ENCODE data around the gene RPL13.
"Not testable (repeated sequence)": the region's sequence is repeated elsewhere in the genome, so short reads cannot be mapped to it uniquely, and the experiment has no call there.

Gene RPL13

DNA sequence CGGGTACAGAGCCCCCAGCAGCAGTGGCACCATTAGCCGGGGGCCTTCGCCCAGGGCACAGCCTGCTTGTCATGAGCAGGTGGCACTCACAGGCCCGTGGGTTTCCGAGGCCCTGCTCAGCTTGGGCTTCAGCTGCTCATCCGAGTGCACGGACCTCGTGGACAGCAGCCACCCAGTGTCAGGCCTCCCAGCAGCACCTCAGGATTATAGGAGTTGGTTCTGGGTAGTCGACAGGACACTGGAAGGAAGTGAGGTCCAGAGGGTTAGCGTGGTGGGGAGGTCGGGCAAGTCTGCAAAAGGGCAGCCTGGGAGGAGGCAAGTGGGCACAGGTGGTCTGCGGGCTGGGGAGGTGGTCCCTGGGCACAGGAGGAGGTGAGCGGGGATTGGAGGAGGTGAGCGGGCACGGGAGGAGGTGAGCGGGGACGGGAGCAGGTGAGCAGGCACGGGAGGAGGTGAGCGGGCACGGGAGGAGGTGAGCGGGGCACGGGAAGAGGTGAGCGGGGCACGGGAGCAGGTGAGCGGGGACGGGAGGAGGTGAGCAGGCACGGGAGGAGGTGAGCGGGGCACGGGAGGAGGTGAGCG is 10.0 kb downstream of the RPL13 start:
- Histone ChIP-seq H3K4me3 (ENCODE audit: low read length) (no peak overlapping the region), H3K27ac (ENCODE audit: low read depth, low read length) (no peak overlapping the region), H3K36me3 (ENCODE audit: control insufficient read depth, insufficient read depth, low read length) (no peaks in the 10 kb centered on the region), H3K9ac (ENCODE audit: low read length) (no peak overlapping the region), H3K4me1 (ENCODE audit: control insufficient read depth, insufficient read depth, low read length) (peaks cover 5% of the 10 kb centered on the region), H3K27me3 (ENCODE audit: control insufficient read depth, insufficient read depth, low read length) (peaks cover 18% of the 10 kb centered on the region)

DNA sequence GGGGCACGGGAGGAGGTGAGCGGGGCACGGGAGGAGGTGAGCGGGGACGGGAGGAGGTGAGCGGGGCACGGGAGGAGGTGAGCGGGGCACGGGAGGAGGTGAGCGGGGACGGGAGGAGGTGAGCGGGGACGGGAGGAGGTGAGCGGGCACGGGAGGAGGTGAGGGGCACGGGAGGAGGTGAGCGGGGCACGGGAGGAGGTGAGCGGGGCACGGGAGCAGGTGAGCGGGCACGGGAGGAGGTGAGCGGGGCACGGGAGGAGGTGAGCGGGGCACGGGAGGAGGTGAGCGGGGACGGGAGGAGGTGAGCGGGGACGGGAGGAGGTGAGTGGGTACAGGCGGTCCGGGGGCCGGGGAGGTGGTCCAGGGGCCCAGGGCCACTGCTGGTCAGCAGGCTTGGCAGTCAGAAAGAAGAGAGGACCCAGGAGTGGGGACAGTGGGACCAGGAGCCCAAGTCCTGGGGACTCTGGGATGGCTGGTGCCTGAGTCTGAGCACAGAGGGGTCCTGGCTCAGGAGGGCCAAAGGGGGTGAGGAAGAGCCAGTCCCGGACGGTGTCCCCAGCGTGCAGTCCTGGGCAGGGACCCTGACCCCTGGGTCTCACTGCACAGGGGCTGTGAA is 10.6 kb downstream of the RPL13 start:
- not testable (repeated sequence) for H3K4me1 ChIP-seq (ENCODE audit: control insufficient read depth, insufficient read depth, low read length); H3K4me3 ChIP-seq (ENCODE audit: low read length); H3K27ac ChIP-seq (ENCODE audit: low read depth, low read length); H3K9ac ChIP-seq (ENCODE audit: low read length); H3K36me3 ChIP-seq (ENCODE audit: control insufficient read depth, insufficient read depth, low read length)
- H3K27me3 ChIP-seq (ENCODE audit: control insufficient read depth, insufficient read depth, low read length) = peaks cover 21% of the 10 kb centered on the region

DNA sequence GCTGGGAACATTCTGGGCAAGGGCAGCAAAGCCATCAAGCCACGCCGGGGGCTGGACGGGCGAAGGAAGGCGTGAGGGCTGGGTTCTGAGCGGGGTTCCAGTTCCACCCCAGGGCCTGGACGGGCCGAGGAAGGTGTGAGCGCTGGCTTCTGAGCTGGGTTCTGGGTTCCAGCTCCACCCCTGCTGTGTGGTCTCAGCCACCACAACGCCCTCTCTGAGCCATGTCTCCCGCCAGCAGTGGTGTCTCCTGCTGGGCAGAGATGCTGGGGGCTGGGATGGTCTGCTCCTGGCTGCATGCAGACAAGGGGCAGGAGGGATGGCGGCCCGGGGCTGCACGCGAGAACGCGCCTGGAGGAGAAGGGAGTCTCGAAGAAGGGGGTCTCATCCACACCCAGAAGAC is 11.2 kb downstream of the RPL13 start:
- Histone ChIP-seq H3K36me3 (ENCODE audit: control insufficient read depth, insufficient read depth, low read length) (no peaks in the 10 kb centered on the region), H3K4me1 (ENCODE audit: control insufficient read depth, insufficient read depth, low read length) (no peaks in the 10 kb centered on the region), H3K9ac (ENCODE audit: low read length) (no peak overlapping the region), H3K27me3 (ENCODE audit: control insufficient read depth, insufficient read depth, low read length) (peaks cover 23% of the 10 kb centered on the region), H3K4me3 (ENCODE audit: low read length) (no peak overlapping the region), H3K27ac (ENCODE audit: low read depth, low read length) (no peak overlapping the region)

DNA sequence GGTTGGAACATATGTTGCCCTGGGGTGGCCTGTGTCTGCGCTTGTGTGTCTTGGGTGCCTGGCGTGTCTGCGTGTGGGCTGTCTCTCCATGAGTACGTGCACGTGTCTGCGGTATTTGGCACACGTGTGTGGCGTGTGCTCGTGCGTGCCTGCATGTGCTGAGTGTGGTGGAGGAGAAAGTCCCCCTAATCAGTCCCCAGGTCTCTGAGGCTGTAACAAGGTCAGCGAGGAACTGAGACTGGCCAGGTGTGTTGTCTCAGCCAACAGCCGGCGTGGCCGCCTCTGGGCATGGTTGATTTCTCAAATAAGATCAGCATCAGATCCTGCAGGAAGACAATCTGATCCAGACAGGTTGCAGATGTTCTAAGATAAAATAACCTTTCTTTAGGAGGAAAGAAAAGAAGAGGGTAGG is 11.6 kb downstream of the RPL13 start:
- Histone ChIP-seq H3K4me1 (ENCODE audit: control insufficient read depth, insufficient read depth, low read length) (no peaks in the 10 kb centered on the region), H3K9ac (ENCODE audit: low read length) (no peak overlapping the region), H3K27me3 (ENCODE audit: control insufficient read depth, insufficient read depth, low read length) (peaks cover 26% of the 10 kb centered on the region), H3K4me3 (ENCODE audit: low read length) (no peak overlapping the region), H3K27ac (ENCODE audit: low read depth, low read length) (no peak overlapping the region), H3K36me3 (ENCODE audit: control insufficient read depth, insufficient read depth, low read length) (no peaks in the 10 kb centered on the region)

DNA sequence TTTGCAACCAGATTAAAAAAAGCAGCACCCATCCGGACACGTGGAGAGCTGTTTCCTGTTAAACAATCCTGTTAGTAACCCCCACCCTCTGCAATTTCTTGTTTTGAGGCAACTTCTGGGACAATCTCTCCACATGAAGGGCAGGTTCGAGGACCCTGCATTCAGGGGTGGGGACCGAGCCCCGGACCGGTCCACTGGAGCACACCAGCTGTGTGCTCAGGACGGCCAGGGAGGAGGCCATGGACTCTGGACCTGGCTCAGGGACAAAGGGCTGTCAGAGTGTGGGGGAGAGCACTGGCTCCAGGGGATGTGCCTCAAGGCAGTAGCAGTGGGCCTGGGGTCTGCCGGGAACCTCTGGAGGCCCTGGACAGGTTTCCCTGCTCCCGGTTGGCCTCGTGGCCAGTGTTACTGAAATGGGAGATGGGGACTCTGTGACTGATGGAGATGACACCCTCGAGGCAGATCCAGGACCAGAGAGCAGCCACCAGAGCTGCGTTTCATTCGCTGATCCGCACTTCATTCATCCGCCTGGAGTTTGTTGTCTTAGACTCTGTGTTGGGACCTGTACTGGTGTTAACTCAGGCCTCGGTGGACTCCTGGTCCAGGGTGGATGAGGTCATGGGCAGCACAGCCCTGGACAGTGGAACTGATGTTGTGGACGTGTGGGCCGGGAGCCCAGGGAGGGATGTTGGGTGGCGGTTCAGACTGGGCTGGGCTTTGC is 12.2 kb downstream of the RPL13 start:
- H3K27me3 ChIP-seq (ENCODE audit: control insufficient read depth, insufficient read depth, low read length) = peaks cover 28% of the 10 kb centered on the region
- no peak overlapping the region for H3K27ac ChIP-seq (ENCODE audit: low read depth, low read length)
- H3K9ac ChIP-seq (ENCODE audit: low read length) = no peak overlapping the region
- H3K4me3 ChIP-seq (ENCODE audit: low read length) = no peak overlapping the region
- no peaks in the 10 kb centered on the region for H3K36me3 ChIP-seq (ENCODE audit: control insufficient read depth, insufficient read depth, low read length)
- H3K4me1 ChIP-seq (ENCODE audit: control insufficient read depth, insufficient read depth, low read length) = no peaks in the 10 kb centered on the region

DNA sequence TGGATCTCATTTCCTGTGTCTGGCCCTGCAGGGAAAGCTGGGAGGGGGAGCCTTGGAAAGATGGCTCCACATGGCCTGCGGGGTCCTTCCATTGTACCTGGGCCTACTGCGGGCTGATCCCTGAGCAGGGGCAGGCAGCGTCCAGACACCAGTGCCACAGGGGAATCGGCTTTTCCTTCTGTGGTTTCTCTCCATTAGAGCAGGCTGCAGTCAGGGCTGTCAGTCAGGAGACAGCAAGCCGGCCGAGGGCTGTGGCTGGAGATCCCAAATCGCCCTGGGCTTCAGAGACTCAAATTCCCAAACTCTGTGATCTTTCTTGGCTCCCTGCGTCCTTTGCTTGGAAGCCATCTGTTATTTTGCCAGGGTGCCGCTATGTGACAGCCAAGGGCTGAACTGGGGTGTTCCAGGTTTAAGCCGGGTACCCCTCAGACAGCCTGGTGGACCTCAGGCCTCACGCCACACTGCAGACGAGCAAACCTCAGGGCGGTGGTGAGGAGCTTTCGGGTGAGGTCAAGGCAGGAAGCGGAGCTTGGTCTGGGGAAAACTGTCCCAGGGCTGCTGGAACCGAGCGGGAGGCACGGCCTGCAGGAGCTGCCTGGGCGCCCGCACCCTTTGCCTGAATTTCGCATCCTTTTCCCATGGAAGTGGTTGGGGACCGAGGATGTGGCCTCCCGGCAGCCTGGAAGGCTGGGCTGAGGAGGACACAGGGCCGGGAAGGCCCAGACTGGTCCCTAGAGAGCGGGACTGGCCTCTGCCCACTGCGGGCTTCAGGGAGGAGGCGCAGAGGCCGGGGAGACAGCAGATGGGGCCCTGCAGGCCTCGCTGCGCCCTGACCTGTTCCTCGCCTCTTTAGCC is 13.6 kb downstream of the RPL13 start:
- Histone ChIP-seq H3K4me3 (ENCODE audit: low read length) (peak overlapping the region; percentile 15), H3K27ac (ENCODE audit: low read depth, low read length) (no peak overlapping the region), H3K36me3 (ENCODE audit: control insufficient read depth, insufficient read depth, low read length) (no peaks in the 10 kb centered on the region), H3K4me1 (ENCODE audit: control insufficient read depth, insufficient read depth, low read length) (no peaks in the 10 kb centered on the region), H3K9ac (ENCODE audit: low read length) (no peak overlapping the region), H3K27me3 (ENCODE audit: control insufficient read depth, insufficient read depth, low read length) (peaks cover 28% of the 10 kb centered on the region)

DNA sequence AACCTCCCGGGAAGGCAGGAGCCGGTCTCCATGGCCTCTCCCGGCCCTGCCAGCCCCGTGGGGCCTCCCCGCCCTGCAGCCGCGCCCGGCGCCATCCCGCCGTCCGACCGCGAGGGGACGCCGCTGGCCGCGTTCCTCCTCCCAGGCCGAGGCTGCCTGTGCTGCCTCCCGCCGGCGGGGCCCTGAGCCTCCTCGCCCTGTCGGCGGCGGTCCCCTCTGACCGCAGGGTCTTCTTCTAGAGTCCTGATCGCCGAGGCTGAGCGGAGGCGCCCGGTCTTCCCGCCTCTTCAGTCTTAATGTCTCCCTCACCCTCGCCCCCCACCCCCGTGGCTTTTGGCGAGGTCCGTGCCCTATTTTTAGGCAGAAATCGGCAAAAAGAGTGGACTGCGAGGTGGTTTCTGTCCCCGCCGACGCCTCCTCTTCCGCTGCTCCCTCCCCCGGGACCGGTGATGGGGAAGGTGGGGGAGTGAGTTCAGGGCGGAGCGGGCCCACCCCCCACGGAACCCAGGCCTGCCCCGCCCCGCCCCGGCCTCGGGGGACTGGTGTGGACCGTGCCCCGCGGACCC is 14.3 kb downstream of the RPL13 start:
- Histone ChIP-seq H3K27ac (ENCODE audit: low read depth, low read length) (no peak overlapping the region), H3K9ac (ENCODE audit: low read length) (no peak overlapping the region), H3K27me3 (ENCODE audit: control insufficient read depth, insufficient read depth, low read length) (peaks cover 28% of the 10 kb centered on the region), H3K36me3 (ENCODE audit: control insufficient read depth, insufficient read depth, low read length) (no peaks in the 10 kb centered on the region), H3K4me3 (ENCODE audit: low read length) (peak overlapping the region; percentile 15), H3K4me1 (ENCODE audit: control insufficient read depth, insufficient read depth, low read length) (no peaks in the 10 kb centered on the region)

DNA sequence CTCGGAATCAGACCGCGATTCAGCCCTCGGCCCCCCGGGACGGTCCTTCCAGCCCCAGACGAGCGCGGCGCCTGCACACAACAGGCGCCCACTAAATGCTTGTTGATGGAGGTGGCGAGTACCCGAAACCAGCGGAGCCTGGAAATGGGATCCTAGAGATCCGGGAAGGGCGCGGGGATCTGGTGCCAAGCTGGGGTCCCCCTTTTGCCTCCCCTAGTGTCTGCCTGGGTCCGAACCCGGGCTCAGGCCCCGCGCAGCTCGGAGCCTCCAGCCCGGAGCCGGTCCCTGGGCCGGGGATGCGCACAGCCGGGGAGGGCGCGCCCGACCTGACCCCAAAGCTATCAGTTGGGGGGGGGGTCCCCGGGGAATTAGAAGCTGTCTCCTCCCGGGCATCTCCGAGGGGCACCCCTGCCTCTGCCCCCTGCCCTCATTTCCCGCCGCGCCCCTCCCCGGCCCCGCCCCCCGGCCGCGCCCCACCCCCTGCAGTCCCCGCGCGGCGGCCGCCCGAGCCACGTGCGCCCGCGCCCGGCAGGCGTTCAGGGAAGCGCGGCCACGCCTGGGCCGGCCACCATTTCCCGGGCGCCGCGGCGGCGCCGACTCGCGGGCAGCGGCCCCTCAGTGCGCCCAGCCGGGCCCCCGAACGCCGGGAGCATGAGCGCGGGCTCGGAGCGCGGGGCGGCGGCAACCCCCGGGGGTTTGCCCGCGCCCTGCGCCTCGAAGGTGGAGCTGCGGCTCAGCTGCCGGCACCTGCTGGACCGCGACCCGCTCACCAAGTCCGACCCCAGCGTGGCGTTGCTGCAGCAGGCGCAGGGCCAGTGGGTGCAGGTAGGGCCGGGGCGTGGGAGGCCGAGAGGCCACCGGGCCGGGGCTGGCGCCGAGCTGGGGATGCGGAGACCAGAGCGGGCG is 15.0 kb downstream of the RPL13 start, which contains the start of gene CPNE7:
Gene CPNE7 (plus strand): TSS at position 512 of the 906 bp plus-strand sequence. CDS start 140 bp downstream, at position 652.
- H3K27me3 ChIP-seq (ENCODE audit: control insufficient read depth, insufficient read depth, low read length) = peaks cover 22% of the 10 kb centered on the region
- H3K27ac ChIP-seq (ENCODE audit: low read depth, low read length) = no peak within 1 kb of the TSS
- no peaks in the 10 kb centered on the region for H3K4me1 ChIP-seq (ENCODE audit: control insufficient read depth, insufficient read depth, low read length)
- H3K36me3 ChIP-seq (ENCODE audit: control insufficient read depth, insufficient read depth, low read length) = no peaks in the 10 kb centered on the region
- H3K4me3 ChIP-seq (ENCODE audit: low read length) = peak within 1 kb of the TSS; percentile 15
- no peak within 1 kb of the TSS for H3K9ac ChIP-seq (ENCODE audit: low read length)

DNA sequence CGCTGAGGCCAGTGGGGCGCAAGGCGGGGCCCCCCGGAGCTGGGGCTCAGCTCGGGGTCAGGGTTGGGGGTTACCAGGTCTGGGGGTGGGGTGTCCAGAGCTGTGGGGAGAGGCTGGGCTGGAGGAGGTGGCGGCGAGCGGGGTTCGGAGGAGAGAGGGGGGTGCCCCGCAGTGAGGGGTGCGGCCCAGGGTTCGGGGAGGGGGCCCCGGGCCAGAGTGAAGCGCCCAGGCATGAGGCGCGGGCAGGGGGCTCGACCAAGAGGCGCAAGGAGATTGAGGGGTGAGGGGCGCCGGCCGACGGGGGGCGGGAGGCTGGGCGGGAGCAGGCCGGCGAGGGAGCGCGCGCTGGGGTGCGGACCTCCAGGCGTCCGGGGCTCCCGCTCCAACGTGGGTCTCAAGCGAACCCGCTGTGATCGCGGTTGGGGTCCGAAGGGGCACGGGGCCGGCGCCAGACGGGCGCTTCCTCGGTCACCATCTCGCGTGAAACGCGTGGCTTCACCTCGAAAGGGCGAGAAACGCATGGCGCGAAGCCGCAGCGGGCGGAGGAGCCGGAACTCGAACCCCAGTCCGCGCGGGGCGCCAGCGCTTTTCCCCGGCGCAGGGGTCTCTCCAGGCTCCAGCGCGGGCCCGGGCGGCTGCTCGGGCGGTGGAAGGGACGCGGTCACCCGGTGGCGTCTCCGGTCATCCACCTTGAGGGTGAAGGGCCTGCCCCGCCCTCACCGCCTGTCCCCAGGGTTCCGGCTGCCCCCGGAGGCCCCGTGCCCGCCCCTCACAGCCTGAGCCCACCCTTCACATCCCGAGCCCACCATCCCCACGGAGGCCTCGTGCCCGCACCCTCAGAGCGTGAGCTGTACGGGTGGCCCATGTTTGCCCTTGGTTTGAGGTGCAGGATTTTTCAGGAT is 15.9 kb downstream of the RPL13 start:
- no peak overlapping the region for H3K9ac ChIP-seq (ENCODE audit: low read length)
- H3K27me3 ChIP-seq (ENCODE audit: control insufficient read depth, insufficient read depth, low read length) = peaks cover 21% of the 10 kb centered on the region
- no peak overlapping the region for H3K27ac ChIP-seq (ENCODE audit: low read depth, low read length)
- H3K4me1 ChIP-seq (ENCODE audit: control insufficient read depth, insufficient read depth, low read length) = no peaks in the 10 kb centered on the region
- H3K36me3 ChIP-seq (ENCODE audit: control insufficient read depth, insufficient read depth, low read length) = no peaks in the 10 kb centered on the region
- H3K4me3 ChIP-seq (ENCODE audit: low read length) = no peak overlapping the region

DNA sequence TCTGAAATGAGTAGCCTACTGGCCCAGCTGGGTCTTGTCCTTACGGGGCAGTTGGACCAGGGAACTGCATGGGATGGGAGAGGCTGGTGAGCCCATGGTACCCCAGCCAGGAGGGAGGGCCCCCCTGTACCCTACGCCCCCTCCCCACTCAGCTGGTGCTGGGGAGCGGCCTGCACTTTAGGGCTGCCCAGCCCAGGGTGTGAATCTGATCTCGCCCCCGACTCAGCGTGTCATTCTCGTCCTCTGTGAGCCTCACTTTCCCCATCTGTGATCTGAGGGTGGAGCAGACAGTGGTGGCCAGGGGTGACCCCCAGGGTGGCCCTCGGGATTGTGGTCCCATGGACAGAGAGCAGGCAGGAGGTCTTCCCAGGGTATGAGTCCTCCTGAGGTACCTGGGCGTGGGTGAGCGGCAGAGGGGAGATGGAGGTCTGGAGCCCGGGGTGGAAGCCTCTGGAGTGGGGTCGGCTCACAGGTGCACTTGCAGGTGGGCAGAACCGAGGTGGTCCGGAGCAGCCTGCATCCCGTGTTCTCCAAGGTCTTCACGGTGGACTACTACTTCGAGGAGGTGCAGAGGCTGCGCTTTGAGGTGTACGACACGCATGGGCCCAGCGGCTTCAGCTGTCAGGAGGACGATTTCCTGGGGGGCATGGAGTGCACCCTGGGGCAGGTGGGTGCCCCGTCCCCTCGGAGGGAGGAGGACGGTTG is 16.7 kb downstream of the RPL13 start:
- H3K27me3 ChIP-seq (ENCODE audit: control insufficient read depth, insufficient read depth, low read length) = peaks cover 17% of the 10 kb centered on the region
- H3K4me1 ChIP-seq (ENCODE audit: control insufficient read depth, insufficient read depth, low read length) = no peaks in the 10 kb centered on the region
- no peaks in the 10 kb centered on the region for H3K36me3 ChIP-seq (ENCODE audit: control insufficient read depth, insufficient read depth, low read length)

More for the DNA sequence above, 16.7 kb downstream of the RPL13 start:
- no peak overlapping the region for H3K4me3 ChIP-seq (ENCODE audit: low read length)
- no peak overlapping the region for H3K27ac ChIP-seq (ENCODE audit: low read depth, low read length)
- H3K9ac ChIP-seq (ENCODE audit: low read length) = no peak overlapping the region
